Pancreas (tissue), 10 donors: ENCODE measurements around the gene RAB3IL1. TPM values are rescaled to one million over a fixed set of nuclear protein-coding genes. Genes with fewer than 3 reads are reported as not detected.

ENCODE experiments used
- ATAC-seq, 4 donors: fragments of 200-7000 bp; cut with Tn5 transposase; one replicate each; pipeline versions ENCODE4 v1.8.0 to v1.9.1; 2020; ENCODE audit warnings: mild to moderate bottlenecking in 4 of 4, moderate library complexity in 4 of 4
- DNase-seq, 6 donors: peaks; one replicate each; pipeline ENCODE4 v3.0.0-alpha.2; 2020
- FAIRE-seq: peaks from 2 replicates; lab custom pipeline; 2012; peaks lifted over from hg19 to GRCh38; lab: Jason Lieb, UNC
- H3K27ac ChIP-seq, 4 donors: fragments of 200-600 bp; sonication (generic); 1 replicate in 3 of 4; 2 replicates in 1 of 4; pipeline versions ENCODE4 v1.5.0 to v1.8.0; 2020
- H3K27me3 ChIP-seq, 4 donors: fragments of 200-600 bp; one replicate each; pipeline ENCODE4 v1.8.0; 2021
- H3K36me3 ChIP-seq, 3 donors: fragments of 200-600 bp; sonication (generic) in 1 of 3; one replicate each; pipeline versions ENCODE4 v1.5.0 to v1.8.0; 2020 to 2021
- H3K4me1 ChIP-seq, 3 donors: fragments of 200-600 bp; one replicate each; pipeline ENCODE4 v1.8.0; 2021
- H3K4me3 ChIP-seq, 4 donors: fragments of 200-600 bp; sonication (generic) in 2 of 4; one replicate each; pipeline versions ENCODE4 v1.5.0 to v1.8.0; 2020 to 2021
- H3K9me3 ChIP-seq, 4 donors: fragments of 200-600 bp; one replicate each; pipeline ENCODE4 v1.8.0; 2021
- WGBS, 2 donors: extraction: QIAGEN DNeasy Blood & Tissue Kit; methylation state at CpG; one replicate each; pipeline ENCODE4 v1.1.7; 2013; 5-methylcytosine and 5-hydroxymethylcytosine counted together
- intact Hi-C, 3 donors: fragments of 100-400 bp; cut with DNase I; formaldehyde crosslinking; loops; one replicate each; pipeline versions ENCODE4 v1.11.1 to v1.14.2; 2022
- polyA plus RNA-seq, 2 donors: library from polyadenylated mRNA; stranded (reverse); fragments of 200-250 nt; gene quantifications; one replicate each; pipeline ENCODE4 v1.2.3, GENCODE V29; 2013
- total RNA-seq, 6 donors: library from RNA; stranded (reverse); fragmentation: NEBNext Ultra II Directional in 4 of 6; extraction: Animal tissue kit (Norgen Biotek cat#: 25700) in 4 of 6; gene quantifications; one replicate each; pipeline versions ENCODE4 v1.2.1 to v1.2.4, GENCODE V29; 2021 to 2023
- TF ChIP-seq, protein P1 (sequence below), 4 donors: fragments of 200-600 bp; sonication (generic) in 3 of 4; IDR thresholded peaks; one replicate each; pipeline versions ENCODE4 v1.5.0 to v1.8.0; 2021; ENCODE audit warnings: antibody characterized with exemption in 4 of 4
- donor health status: healthy with polysubstance abuse.
- donor health status: DM: no; HTN: no; CAD: no; lungs with moderate emphysema.
- donor health status: DM: no; HTN: no; CAD: no.
- donor health status: control.
- donor health status: control.
- donor health status: Bipolar disorder and iron deficiency.
- donor health status: DM: yes; HTN: yes; CAD: no.
- donor health status: DM: no; HTN: no; CAD: no.
- donor health status: DM: no; HTN: no; CAD: no.
- donor health status: DM: yes; HTN: yes; CAD: no.

Gene RAB3IL1
- total and polyA plus RNA-seq, 8 donors: 1.9 to 5.6 (median 3.2) TPM

- Histone ChIP-seq H3K36me3 (no peaks in the 10 kb centered on the region), H3K27me3 (no peaks in the 10 kb centered on the region), H3K27ac (no peak overlapping the region), H3K4me1 (no peaks in the 10 kb centered on the region), H3K9me3 (no peaks in the 10 kb centered on the region), H3K4me3 (no peak overlapping the region)
- TF ChIP-seq, protein P1, sequence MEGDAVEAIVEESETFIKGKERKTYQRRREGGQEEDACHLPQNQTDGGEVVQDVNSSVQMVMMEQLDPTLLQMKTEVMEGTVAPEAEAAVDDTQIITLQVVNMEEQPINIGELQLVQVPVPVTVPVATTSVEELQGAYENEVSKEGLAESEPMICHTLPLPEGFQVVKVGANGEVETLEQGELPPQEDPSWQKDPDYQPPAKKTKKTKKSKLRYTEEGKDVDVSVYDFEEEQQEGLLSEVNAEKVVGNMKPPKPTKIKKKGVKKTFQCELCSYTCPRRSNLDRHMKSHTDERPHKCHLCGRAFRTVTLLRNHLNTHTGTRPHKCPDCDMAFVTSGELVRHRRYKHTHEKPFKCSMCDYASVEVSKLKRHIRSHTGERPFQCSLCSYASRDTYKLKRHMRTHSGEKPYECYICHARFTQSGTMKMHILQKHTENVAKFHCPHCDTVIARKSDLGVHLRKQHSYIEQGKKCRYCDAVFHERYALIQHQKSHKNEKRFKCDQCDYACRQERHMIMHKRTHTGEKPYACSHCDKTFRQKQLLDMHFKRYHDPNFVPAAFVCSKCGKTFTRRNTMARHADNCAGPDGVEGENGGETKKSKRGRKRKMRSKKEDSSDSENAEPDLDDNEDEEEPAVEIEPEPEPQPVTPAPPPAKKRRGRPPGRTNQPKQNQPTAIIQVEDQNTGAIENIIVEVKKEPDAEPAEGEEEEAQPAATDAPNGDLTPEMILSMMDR (IDR thresholded peaks at IDR 0.05): no peak
- no peak for ATAC-seq
- intact Hi-C loops: no loop called here
- no peak for FAIRE-seq
- no peak for DNase-seq
- WGBS, 2 donors: 91 to 93% methylated on average over 12 of the region's 12 CpGs
Measured at GRCh38 chr11:61855939-61856680, 61.3 kb downstream of the RAB3IL1 start.

GRCh38 chr11:61854966-61855714 lies 62.2 kb downstream of the RAB3IL1 start:
- intact Hi-C loops: no loop called here
- no peak for DNase-seq
- WGBS, 2 donors: 87 to 88% methylated on average over 14 of the region's 14 CpGs

GRCh38 chr11:61854206-61854895 lies 63.0 kb downstream of the RAB3IL1 start:
- Histone ChIP-seq H3K4me1 (no peaks in the 10 kb centered on the region), H3K27me3 (no peaks in the 10 kb centered on the region), H3K36me3 (no peaks in the 10 kb centered on the region), H3K27ac (no peak overlapping the region), H3K4me3 (no peak overlapping the region), H3K9me3 (no peaks in the 10 kb centered on the region)
- TF ChIP-seq, protein P1 (IDR thresholded peaks at IDR 0.05): no peak
- WGBS, 2 donors: 93 to 95% methylated on average over 17 of the region's 17 CpGs
- no peak for FAIRE-seq
- no peak for ATAC-seq
- DNase-seq: no peak
- intact Hi-C loops: no loop called here

More at GRCh38 chr11:61854966-61855714, 62.2 kb downstream of the RAB3IL1 start:
- FAIRE-seq (no peak), ATAC-seq (no peak)
- TF ChIP-seq, protein P1 (IDR thresholded peaks at IDR 0.05): no peak
- H3K27ac ChIP-seq: no peak overlapping the region
- H3K27me3 ChIP-seq: no peaks in the 10 kb centered on the region
- no peaks in the 10 kb centered on the region for H3K4me1 ChIP-seq
- no peaks in the 10 kb centered on the region for H3K36me3 ChIP-seq
- no peaks in the 10 kb centered on the region for H3K9me3 ChIP-seq
- no peak overlapping the region for H3K4me3 ChIP-seq

GRCh38 chr11:61853698-61854169 lies 63.6 kb downstream of the RAB3IL1 start:
- Histone ChIP-seq H3K9me3 (no peaks in the 10 kb centered on the region), H3K36me3 (no peaks in the 10 kb centered on the region), H3K27ac (no peak overlapping the region), H3K27me3 (no peaks in the 10 kb centered on the region), H3K4me3 (no peak overlapping the region), H3K4me1 (no peaks in the 10 kb centered on the region)
- FAIRE-seq: no peak
- TF ChIP-seq, protein P1 (IDR thresholded peaks at IDR 0.05): no peak
- intact Hi-C loops: no loop called here
- 71 to 76% methylated on average over 13 of the region's 13 CpGs for WGBS, 2 donors
- no peak for DNase-seq
- ATAC-seq: no peak
